NCI-H82 (cell line): ENCODE measurements around the gene TRMT61A.
A peak's percentile ranks its signal among the peaks of the same experiment; 100 is the strongest.

ENCODE experiments used
- DNase-seq: peaks from one replicate; lab custom pipeline; 2025; lab: John Stamatoyannopoulos, UW

Gene TRMT61A

GRCh38 chr14:103535081-103535890 lies 6.3 kb downstream of the TRMT61A start:
- no peak for DNase-seq

GRCh38 chr14:103535891-103536565 lies 7.0 kb downstream of the TRMT61A start:
- no peak for DNase-seq

GRCh38 chr14:103536693-103537092 lies 7.7 kb downstream of the TRMT61A start:
- no peak for DNase-seq

GRCh38 chr14:103537175-103537990 lies 8.4 kb downstream of the TRMT61A start:
- peak; percentile 14 for DNase-seq

- DNase-seq = peak; percentile 68
These were observed 9.5 kb downstream of the TRMT61A start for GRCh38 chr14:103538291-103539055.

GRCh38 chr14:103539056-103539825 lies 10.2 kb downstream of the TRMT61A start:
- peak; percentile 24 for DNase-seq

- no peak for DNase-seq
These were observed 12.1 kb downstream of the TRMT61A start for GRCh38 chr14:103540821-103541708.

GRCh38 chr14:103541709-103542604 lies 13.0 kb downstream of the TRMT61A start:
- DNase-seq = no peak

- DNase-seq = peak; percentile 26
These were observed 13.7 kb downstream of the TRMT61A start for GRCh38 chr14:103542605-103543088.

GRCh38 chr14:103543140-103543539 lies 14.1 kb downstream of the TRMT61A start:
- no peak for DNase-seq

GRCh38 chr14:103543721-103544387 lies 14.9 kb downstream of the TRMT61A start:
- DNase-seq = no peak

GRCh38 chr14:103544388-103545218 lies 15.6 kb downstream of the TRMT61A start:
- no peak for DNase-seq

GRCh38 chr14:103545219-103545914 lies 16.4 kb downstream of the TRMT61A start:
- no peak for DNase-seq

GRCh38 chr14:103545915-103546651 lies 17.1 kb downstream of the TRMT61A start:
- no peak for DNase-seq

- DNase-seq = peak; percentile 73
These were observed 17.9 kb downstream of the TRMT61A start for GRCh38 chr14:103546652-103547454.
